Gastroesophageal sphincter (tissue), 3 donors: ENCODE data around the gene BAIAP2.

Experiments used
- POLR2AphosphoS5 ChIP-seq: sonication (generic); formaldehyde crosslinking; IDR thresholded peaks from one replicate; pipeline ENCODE4 v1.6.1; 2017; ENCODE audit warnings: antibody characterized with exemption
- TF ChIP-seq, protein P1 (sequence below), 4 experiments: fragments of 200-600 bp in 2 of 4; fragments of 450-650 bp in 2 of 4; sonication (generic) in 1 of 4; IDR thresholded peaks; one replicate each; pipeline ENCODE4 v1.5.1; 2017 to 2019; ENCODE audit warnings: antibody characterized with exemption in 4 of 4, mild to moderate bottlenecking in 2 of 4, moderate library complexity in 2 of 4

DNA sequence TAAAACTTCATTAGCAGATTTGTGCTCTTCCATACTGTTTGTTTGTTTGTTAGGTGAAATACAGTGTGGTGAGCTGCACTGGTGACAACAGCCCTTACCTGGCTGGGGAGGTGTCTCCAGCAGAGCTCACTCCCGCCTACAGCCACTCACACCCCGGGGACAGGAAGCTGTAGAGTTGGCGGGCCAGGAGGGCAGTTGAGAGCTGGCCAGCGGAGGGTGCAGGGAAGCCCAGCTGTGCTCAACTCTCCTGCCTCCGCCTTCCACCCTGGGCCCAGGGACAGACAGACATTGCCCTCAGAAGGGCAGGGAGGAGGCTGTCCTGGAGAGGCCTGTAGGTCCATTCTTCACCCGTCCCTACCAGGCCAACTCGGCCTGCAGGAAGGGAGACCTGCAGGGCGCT lies 81.8 kb downstream of the BAIAP2 start:
- TF ChIP-seq POLR2AphosphoS5, result no peak
- TF ChIP-seq, protein P1, sequence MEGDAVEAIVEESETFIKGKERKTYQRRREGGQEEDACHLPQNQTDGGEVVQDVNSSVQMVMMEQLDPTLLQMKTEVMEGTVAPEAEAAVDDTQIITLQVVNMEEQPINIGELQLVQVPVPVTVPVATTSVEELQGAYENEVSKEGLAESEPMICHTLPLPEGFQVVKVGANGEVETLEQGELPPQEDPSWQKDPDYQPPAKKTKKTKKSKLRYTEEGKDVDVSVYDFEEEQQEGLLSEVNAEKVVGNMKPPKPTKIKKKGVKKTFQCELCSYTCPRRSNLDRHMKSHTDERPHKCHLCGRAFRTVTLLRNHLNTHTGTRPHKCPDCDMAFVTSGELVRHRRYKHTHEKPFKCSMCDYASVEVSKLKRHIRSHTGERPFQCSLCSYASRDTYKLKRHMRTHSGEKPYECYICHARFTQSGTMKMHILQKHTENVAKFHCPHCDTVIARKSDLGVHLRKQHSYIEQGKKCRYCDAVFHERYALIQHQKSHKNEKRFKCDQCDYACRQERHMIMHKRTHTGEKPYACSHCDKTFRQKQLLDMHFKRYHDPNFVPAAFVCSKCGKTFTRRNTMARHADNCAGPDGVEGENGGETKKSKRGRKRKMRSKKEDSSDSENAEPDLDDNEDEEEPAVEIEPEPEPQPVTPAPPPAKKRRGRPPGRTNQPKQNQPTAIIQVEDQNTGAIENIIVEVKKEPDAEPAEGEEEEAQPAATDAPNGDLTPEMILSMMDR (IDR thresholded peaks at IDR 0.05), result no peak
